AG04450 (cell line): ENCODE measurements around the gene LTBP2. TPM values are rescaled to one million over a fixed set of nuclear protein-coding genes. Genes with fewer than 3 reads are reported as not detected.

Experiments
- CTCF ChIA-PET: fragments of 300-600, 350-600 bp; formaldehyde crosslinking; extraction: SDS; loops from one replicate; lab custom pipeline; 2022; ENCODE audit warnings: antibody characterized with exemption, inconsistent platforms; lab: Charles Lee
- POLR2A ChIA-PET: fragments of 350-600 bp; formaldehyde crosslinking; extraction: SDS; loops from one replicate; lab custom pipeline; 2021; ENCODE audit warnings: antibody characterized with exemption, inconsistent platforms; lab: Yijun Ruan, JAX
- DNase-seq: peaks from one replicate; pipeline ENCODE4 v3.0.0-alpha.2; 2011; ENCODE audit warnings: low read depth, low spot score
- H3K27ac ChIP-seq: one replicate; pipeline ENCODE4 v1.5.1; 2012; ENCODE audit warnings: low read depth, low read length, control low read depth
- H3K27me3 ChIP-seq: one replicate; pipeline ENCODE4 v1.6.0; 2012; ENCODE audit warnings: low read length; ENCODE audit not compliant: control insufficient read depth, insufficient read depth
- H3K4me3 ChIP-seq: 2 replicates; pipeline ENCODE4 v1.5.1; 2011; ENCODE audit warnings: mild to moderate bottlenecking, low read depth, low read length, control low read depth
- H3K9me3 ChIP-seq: 2 replicates; pipeline ENCODE4 v1.5.1; 2012; ENCODE audit warnings: low read length; ENCODE audit not compliant: control insufficient read depth, insufficient read depth
- CTCF ChIP-seq: IDR thresholded peaks from 2 replicates; pipeline ENCODE4 v1.5.1; 2011; ENCODE audit warnings: low read depth, low read length, control low read depth, inconsistent platforms
- polyA plus RNA-seq: library from polyadenylated mRNA; depleted of rRNA; stranded (reverse); fragments of >200 nt; gene quantifications from 2 replicates; pipeline ENCODE4 v1.2.3, GENCODE V29; 2011

Gene LTBP2
- polyA plus RNA-seq, 1 experiment = 44.3 TPM

- ChIA-PET POLR2A (interaction anchor here (3.0 kb wide), 1 partner anchor 21 kb away, joined by 17 read pairs; no protein-coding TSS in a partner anchor), CTCF (interaction anchor here (1.1 to 2.0 kb wide), 2 partner anchors 15 to 20 kb away, joined by 5 read pairs; no protein-coding TSS in a partner anchor)
- no peak for TF ChIP-seq CTCF
- Histone ChIP-seq H3K9me3 (no peaks in the 10 kb centered on the region), H3K27me3 (no peaks in the 10 kb centered on the region), H3K27ac (peak overlapping the region; percentile 3), H3K4me3 (no peak overlapping the region)
- no peak for DNase-seq
Measured at GRCh38 chr14:74593241-74593953, 18.6 kb downstream of the LTBP2 start.

- CTCF ChIA-PET = no interaction called here
- no peaks in the 10 kb centered on the region for H3K27me3 ChIP-seq
- POLR2A ChIA-PET = interaction anchor here (3.0 kb wide), 1 partner anchor 21 kb away, joined by 17 read pairs; no protein-coding TSS in a partner anchor
- H3K9me3 ChIP-seq = no peaks in the 10 kb centered on the region
- DNase-seq = no peak
- TF ChIP-seq CTCF = no peak
- no peak overlapping the region for H3K4me3 ChIP-seq
- no peak overlapping the region for H3K27ac ChIP-seq
Measured at GRCh38 chr14:74592476-74593201, 19.4 kb downstream of the LTBP2 start.

- ChIA-PET POLR2A (no interaction called here), CTCF (no interaction called here)
- Histone ChIP-seq H3K4me3 (no peak overlapping the region), H3K27me3 (no peaks in the 10 kb centered on the region), H3K9me3 (no peaks in the 10 kb centered on the region), H3K27ac (no peak overlapping the region)
- no peak for DNase-seq
- TF ChIP-seq CTCF = no peak
Measured at GRCh38 chr14:74591899-74592298, 20.1 kb downstream of the LTBP2 start.

GRCh38 chr14:74591394-74591793 lies 20.6 kb downstream of the LTBP2 start:
- POLR2A ChIA-PET = no interaction called here
- Histone ChIP-seq H3K27ac (no peak overlapping the region), H3K27me3 (no peaks in the 10 kb centered on the region), H3K9me3 (no peaks in the 10 kb centered on the region), H3K4me3 (no peak overlapping the region)
- TF ChIP-seq CTCF = no peak
- CTCF ChIA-PET = no interaction called here
- no peak for DNase-seq
